Spleen (tissue), 7 donors: ENCODE measurements around the gene GCSAML.

ENCODE experiments used
- POLR2A ChIP-seq, 3 donors: fragments of 450-650 bp; IDR thresholded peaks; one replicate each; pipeline ENCODE4 v1.5.1; 2017; ENCODE audit warnings: antibody characterized with exemption in 3 of 3, mild to moderate bottlenecking in 1 of 3
- POLR2AphosphoS5 ChIP-seq, 3 donors: sonication (generic); formaldehyde crosslinking; IDR thresholded peaks; one replicate each; pipeline ENCODE4 v1.5.1; 2017; ENCODE audit warnings: antibody characterized with exemption in 3 of 3
- TF ChIP-seq, protein P1 (sequence below), 11 experiments: fragments of 200-600 bp in 7 of 11; fragments of 450-650 bp in 4 of 11; sonication (generic) in 4 of 11; IDR thresholded peaks in 8 of 11; conservative IDR thresholded peaks in 3 of 11; 1 replicate in 7 of 11; 2 replicates in 4 of 11; pipeline versions ENCODE4 v1.4.0 to v1.8.0; 2016 to 2021; ENCODE audit warnings: antibody characterized with exemption in 11 of 11, inconsistent platforms in 4 of 11, mild to moderate bottlenecking in 1 of 11
- donor health status: DM: no; HTN: no; CAD: no; lungs with moderate emphysema.
- donor health status: DM: no; HTN: no; CAD: no.
- donor health status: DM: no; HTN: no; CAD: no.

DNA sequence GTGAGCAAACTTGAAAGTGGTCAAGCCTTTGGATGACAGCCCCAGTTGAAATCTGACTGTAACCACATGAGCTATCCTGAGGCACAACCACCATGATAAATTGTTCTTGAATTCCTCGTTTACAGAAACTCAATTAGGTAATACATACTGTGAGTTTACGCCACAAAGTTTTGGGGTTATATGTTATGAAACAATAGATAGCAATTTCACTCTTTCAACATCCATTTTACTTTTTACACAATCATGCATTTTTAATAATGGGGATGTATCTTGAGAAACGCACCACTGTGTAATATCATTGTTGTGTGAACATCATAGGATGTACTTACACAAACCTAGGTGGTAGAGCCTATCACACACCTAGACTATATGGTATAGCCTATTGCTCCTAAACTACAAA lies 48.1 kb upstream of the GCSAML start:
- TF ChIP-seq, protein P1, sequence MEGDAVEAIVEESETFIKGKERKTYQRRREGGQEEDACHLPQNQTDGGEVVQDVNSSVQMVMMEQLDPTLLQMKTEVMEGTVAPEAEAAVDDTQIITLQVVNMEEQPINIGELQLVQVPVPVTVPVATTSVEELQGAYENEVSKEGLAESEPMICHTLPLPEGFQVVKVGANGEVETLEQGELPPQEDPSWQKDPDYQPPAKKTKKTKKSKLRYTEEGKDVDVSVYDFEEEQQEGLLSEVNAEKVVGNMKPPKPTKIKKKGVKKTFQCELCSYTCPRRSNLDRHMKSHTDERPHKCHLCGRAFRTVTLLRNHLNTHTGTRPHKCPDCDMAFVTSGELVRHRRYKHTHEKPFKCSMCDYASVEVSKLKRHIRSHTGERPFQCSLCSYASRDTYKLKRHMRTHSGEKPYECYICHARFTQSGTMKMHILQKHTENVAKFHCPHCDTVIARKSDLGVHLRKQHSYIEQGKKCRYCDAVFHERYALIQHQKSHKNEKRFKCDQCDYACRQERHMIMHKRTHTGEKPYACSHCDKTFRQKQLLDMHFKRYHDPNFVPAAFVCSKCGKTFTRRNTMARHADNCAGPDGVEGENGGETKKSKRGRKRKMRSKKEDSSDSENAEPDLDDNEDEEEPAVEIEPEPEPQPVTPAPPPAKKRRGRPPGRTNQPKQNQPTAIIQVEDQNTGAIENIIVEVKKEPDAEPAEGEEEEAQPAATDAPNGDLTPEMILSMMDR (IDR thresholded peaks at IDR 0.05 in 8 of 11, conservative IDR thresholded peaks at IDR 0.05 in 3 of 11): no peak
- TF ChIP-seq POLR2A (IDR thresholded peaks at IDR 0.05): no peak
- no peak for TF ChIP-seq POLR2AphosphoS5 (IDR thresholded peaks at IDR 0.05)
